ENCODE results near the gene CDC42EP2.
"Not testable (repeated sequence)": the region's sequence is repeated elsewhere in the genome, so short reads cannot be mapped to it uniquely, and the experiment has no call there.

Gene CDC42EP2

GRCh38 chr11:65320386-65321075, 5.9 kb downstream of the CDC42EP2 start:
- no peak overlapping the region for H3K9ac ChIP-seq (ENCODE audit: low read depth, low read length)
- H3K36me3 ChIP-seq (ENCODE audit: insufficient read depth, low read length) = 0 out of 2 replicates have a peak, but pooled peaks cover 2% of the 10 kb centered on the region
- H3K9me3 ChIP-seq (ENCODE audit: control insufficient read depth, insufficient read depth, low read length) = no peaks in the 10 kb centered on the region
- H3K4me1 ChIP-seq (ENCODE audit: insufficient read depth, low read length) = peaks cover 14% of the 10 kb centered on the region; the same call in 1 of the 2 replicates

DNA sequence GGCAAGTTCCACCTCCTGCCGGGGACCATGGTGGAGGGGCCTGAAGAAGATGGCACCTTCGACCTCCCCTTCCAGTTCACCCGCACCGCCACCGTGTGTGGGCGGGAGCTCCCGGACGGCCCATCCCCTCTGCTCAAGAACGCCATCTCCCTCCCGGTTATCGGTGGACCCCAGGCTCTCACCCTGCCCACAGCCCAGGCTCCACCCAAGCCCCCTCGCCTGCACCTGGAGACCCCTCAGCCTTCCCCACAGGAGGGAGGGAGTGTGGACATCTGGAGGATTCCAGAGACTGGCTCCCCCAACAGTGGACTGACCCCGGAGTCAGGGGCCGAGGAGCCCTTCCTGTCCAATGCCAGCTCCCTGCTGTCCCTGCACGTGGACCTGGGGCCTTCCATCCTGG, 6.4 kb downstream of the CDC42EP2 start:
- H3K36me3 ChIP-seq (ENCODE audit: insufficient read depth, low read length) = 0 out of 2 replicates have a peak, but pooled peaks cover 2% of the 10 kb centered on the region
- H3K9ac ChIP-seq (ENCODE audit: low read depth, low read length) = no peak overlapping the region
- peaks cover 14% of the 10 kb centered on the region; the same call in 1 of the 2 replicates for H3K4me1 ChIP-seq (ENCODE audit: insufficient read depth, low read length)
- H3K9me3 ChIP-seq (ENCODE audit: control insufficient read depth, insufficient read depth, low read length) = no peaks in the 10 kb centered on the region

DNA sequence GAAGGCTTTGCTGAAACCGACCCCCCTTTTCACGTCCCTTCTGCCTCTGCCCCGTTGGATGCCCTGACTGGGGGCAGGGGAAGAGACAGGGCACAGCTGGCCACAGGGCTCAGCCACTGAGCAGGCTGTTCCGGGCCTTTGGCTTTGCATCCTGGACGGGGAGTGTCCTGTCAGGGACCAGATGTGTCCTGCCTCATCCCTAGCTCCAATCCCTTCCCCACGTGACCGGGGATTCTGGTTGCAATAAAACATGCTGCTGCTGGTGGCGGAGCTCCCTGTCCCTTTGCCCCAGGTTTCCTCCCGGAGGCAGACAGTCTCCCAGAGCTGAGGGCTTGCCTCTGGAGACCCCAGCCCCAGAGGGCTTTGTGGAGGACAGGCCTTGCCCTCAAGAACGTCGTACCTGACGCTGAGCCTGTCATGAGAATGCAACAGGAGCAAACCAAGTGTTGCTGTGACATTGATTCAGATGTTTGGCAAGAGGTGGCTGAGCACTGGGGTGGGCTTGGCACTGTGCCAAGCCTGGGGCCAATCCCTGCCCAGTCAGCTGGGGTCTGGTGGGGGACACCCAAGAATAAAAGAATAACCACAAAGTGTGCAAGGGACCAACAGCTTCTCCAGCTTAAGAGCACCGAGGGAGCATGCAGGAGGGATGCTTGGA, 7.3 kb downstream of the CDC42EP2 start:
- Histone ChIP-seq H3K9me3 (ENCODE audit: control insufficient read depth, insufficient read depth, low read length) (no peaks in the 10 kb centered on the region), H3K36me3 (ENCODE audit: insufficient read depth, low read length) (0 out of 2 replicates have a peak, but pooled peaks cover 2% of the 10 kb centered on the region), H3K9ac (ENCODE audit: low read depth, low read length) (no peak overlapping the region), H3K4me1 (ENCODE audit: insufficient read depth, low read length) (peaks cover 6% of the 10 kb centered on the region; the same call in 1 of the 2 replicates)

- Histone ChIP-seq H3K4me1 (ENCODE audit: insufficient read depth, low read length) (no peaks in the 10 kb centered on the region), H3K9me3 (ENCODE audit: control insufficient read depth, insufficient read depth, low read length) (no peaks in the 10 kb centered on the region), H3K9ac (ENCODE audit: low read depth, low read length) (no peak overlapping the region), H3K36me3 (ENCODE audit: insufficient read depth, low read length) (0 out of 2 replicates have a peak, but pooled peaks cover 2% of the 10 kb centered on the region)
These were observed 9.1 kb downstream of the CDC42EP2 start for GRCh38 chr11:65323813-65324212.

DNA sequence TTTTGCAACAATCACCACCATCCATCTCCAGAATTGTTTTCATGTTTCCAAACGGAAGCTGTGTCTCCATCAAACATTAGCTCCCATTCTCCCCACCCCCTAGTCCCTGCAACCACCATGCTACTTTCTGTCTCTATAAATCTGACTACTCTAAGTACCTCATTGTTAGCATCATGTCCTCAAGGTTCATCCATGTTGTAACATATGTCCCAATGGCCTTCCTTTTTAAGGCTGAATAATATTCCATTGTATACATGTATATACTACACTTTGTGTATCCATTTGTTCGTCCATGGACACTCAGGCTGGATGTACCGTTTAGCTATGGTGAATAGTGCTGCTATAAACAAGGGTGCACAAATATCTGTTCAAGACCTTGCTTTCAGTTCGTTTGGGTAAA, 10.8 kb downstream of the CDC42EP2 start:
- Histone ChIP-seq H3K36me3 (ENCODE audit: insufficient read depth, low read length) (0 out of 2 replicates have a peak, but pooled peaks cover 2% of the 10 kb centered on the region), H3K4me1 (ENCODE audit: insufficient read depth, low read length) (peaks cover 4% of the 10 kb centered on the region; the same call in 1 of the 2 replicates), H3K9ac (ENCODE audit: low read depth, low read length) (no peak overlapping the region), H3K9me3 (ENCODE audit: control insufficient read depth, insufficient read depth, low read length) (no peaks in the 10 kb centered on the region)

- Histone ChIP-seq H3K4me1 (ENCODE audit: insufficient read depth, low read length) (peaks cover 4% of the 10 kb centered on the region; the same call in 1 of the 2 replicates), H3K9me3 (ENCODE audit: control insufficient read depth, insufficient read depth, low read length) (no peaks in the 10 kb centered on the region), H3K36me3 (ENCODE audit: insufficient read depth, low read length) (no peaks in the 10 kb centered on the region), H3K9ac (ENCODE audit: low read depth, low read length) (no peak overlapping the region)
These were observed 12.4 kb downstream of the CDC42EP2 start for GRCh38 chr11:65327021-65327420.

- Histone ChIP-seq H3K9me3 (ENCODE audit: control insufficient read depth, insufficient read depth, low read length) (no peaks in the 10 kb centered on the region), H3K9ac (ENCODE audit: low read depth, low read length) (0 out of 2 replicates have a peak overlapping the region, but pooled peaks have one; percentile 30)
These were observed 14.8 kb downstream of the CDC42EP2 start for GRCh38 chr11:65329478-65329877.

DNA sequence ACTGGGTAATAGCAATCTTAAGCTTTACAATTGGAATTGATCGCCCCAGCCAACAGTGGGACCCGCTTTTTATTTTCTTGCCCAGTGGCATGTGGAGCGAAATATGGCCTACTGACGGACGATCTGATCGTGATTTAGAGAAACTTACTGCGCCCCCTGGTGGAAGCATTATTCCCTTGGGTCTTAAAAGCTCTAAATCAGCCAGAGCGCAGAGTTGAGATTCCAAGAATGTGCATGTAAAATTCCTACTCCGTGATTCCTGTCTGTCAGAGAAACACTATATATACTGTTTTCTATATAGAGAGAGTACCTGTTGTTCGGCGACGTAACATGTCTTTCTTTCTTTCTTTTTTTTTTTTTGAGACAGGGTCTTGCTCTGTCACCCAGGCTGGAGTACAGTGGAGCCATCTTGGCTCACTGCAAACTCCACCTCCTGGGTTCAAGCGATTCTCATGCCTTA, 15.3 kb downstream of the CDC42EP2 start:
- H3K9me3 ChIP-seq (ENCODE audit: control insufficient read depth, insufficient read depth, low read length) = no peaks in the 10 kb centered on the region
- peak overlapping the region; percentile 30; the same call in 1 of the 2 replicates for H3K9ac ChIP-seq (ENCODE audit: low read depth, low read length)
- H3K36me3 ChIP-seq (ENCODE audit: insufficient read depth, low read length) = no peaks in the 10 kb centered on the region
- peaks cover 4% of the 10 kb centered on the region; the same call in 1 of the 2 replicates for H3K4me1 ChIP-seq (ENCODE audit: insufficient read depth, low read length)

More at GRCh38 chr11:65329478-65329877, 14.8 kb downstream of the CDC42EP2 start:
- peaks cover 4% of the 10 kb centered on the region; the same call in 1 of the 2 replicates for H3K4me1 ChIP-seq (ENCODE audit: insufficient read depth, low read length)
- no peaks in the 10 kb centered on the region for H3K36me3 ChIP-seq (ENCODE audit: insufficient read depth, low read length)

GRCh38 chr11:65330544-65330943, 15.9 kb downstream of the CDC42EP2 start:
- Histone ChIP-seq H3K9me3 (ENCODE audit: control insufficient read depth, insufficient read depth, low read length) (no peaks in the 10 kb centered on the region), H3K36me3 (ENCODE audit: insufficient read depth, low read length) (no peaks in the 10 kb centered on the region), H3K9ac (ENCODE audit: low read depth, low read length) (no peak overlapping the region), H3K4me1 (ENCODE audit: insufficient read depth, low read length) (peaks cover 8% of the 10 kb centered on the region)

DNA sequence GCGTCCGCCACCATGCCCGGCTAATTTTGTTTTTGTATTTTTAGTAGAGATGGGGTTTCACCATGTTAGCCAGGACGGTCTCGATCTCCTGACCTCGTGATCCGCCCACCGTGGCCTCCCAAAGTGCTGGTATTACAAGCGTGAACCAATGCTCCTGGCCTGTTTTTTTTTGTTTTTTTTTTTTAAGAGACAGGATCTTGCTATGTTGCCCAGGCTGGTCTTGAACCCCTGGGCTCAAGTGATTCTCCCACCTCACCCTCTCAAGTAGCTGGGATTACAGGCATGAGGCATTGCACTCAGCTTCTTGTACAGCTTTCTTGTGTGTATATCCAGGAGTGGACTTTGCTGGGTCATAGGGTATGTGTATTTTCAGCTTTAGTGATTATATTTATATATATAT, 17.9 kb downstream of the CDC42EP2 start:
- not testable (repeated sequence) for H3K9me3 ChIP-seq (ENCODE audit: control insufficient read depth, insufficient read depth, low read length); H3K9ac ChIP-seq (ENCODE audit: low read depth, low read length); H3K4me1 ChIP-seq (ENCODE audit: insufficient read depth, low read length); H3K36me3 ChIP-seq (ENCODE audit: insufficient read depth, low read length)

- H3K9me3 ChIP-seq (ENCODE audit: control insufficient read depth, insufficient read depth, low read length) = no peaks in the 10 kb centered on the region
- H3K9ac ChIP-seq (ENCODE audit: low read depth, low read length) = peak overlapping the region; percentile 98
- no peaks in the 10 kb centered on the region; the same call in 1 of the 2 replicates for H3K36me3 ChIP-seq (ENCODE audit: insufficient read depth, low read length)
- H3K4me1 ChIP-seq (ENCODE audit: insufficient read depth, low read length) = peaks cover 4% of the 10 kb centered on the region
These were observed 20.1 kb downstream of the CDC42EP2 start for GRCh38 chr11:65334696-65335295.

DNA sequence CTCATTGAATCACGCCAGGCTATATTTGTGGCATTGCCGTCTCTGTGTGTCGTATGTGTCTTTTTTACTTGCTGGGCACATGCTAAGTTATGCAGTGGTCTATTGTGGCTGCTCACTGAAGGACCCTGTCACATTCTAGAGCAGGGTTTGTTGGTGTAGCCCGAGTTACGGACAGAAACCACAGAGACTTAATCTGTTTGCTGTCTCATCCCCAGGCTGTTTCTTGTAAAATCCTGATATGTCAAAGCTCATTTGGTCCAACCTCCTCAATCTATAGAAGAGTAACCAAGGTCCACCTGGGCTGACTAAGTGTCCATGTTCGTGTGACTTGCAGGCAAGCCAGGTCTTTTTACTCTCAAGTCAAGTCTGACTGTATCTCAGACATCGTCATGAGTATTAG, 24.0 kb downstream of the CDC42EP2 start:
- Histone ChIP-seq H3K4me1 (ENCODE audit: insufficient read depth, low read length) (peaks cover 4% of the 10 kb centered on the region), H3K9ac (ENCODE audit: low read depth, low read length) (no peak overlapping the region), H3K9me3 (ENCODE audit: control insufficient read depth, insufficient read depth, low read length) (no peaks in the 10 kb centered on the region), H3K36me3 (ENCODE audit: insufficient read depth, low read length) (peaks cover 23% of the 10 kb centered on the region)

- Histone ChIP-seq H3K9ac (ENCODE audit: low read depth, low read length) (no peak overlapping the region), H3K9me3 (ENCODE audit: control insufficient read depth, insufficient read depth, low read length) (no peaks in the 10 kb centered on the region), H3K4me1 (ENCODE audit: insufficient read depth, low read length) (peaks cover 2% of the 10 kb centered on the region), H3K36me3 (ENCODE audit: insufficient read depth, low read length) (peaks cover 29% of the 10 kb centered on the region)
These were observed 25.6 kb downstream of the CDC42EP2 start for GRCh38 chr11:65340226-65340625.

DNA sequence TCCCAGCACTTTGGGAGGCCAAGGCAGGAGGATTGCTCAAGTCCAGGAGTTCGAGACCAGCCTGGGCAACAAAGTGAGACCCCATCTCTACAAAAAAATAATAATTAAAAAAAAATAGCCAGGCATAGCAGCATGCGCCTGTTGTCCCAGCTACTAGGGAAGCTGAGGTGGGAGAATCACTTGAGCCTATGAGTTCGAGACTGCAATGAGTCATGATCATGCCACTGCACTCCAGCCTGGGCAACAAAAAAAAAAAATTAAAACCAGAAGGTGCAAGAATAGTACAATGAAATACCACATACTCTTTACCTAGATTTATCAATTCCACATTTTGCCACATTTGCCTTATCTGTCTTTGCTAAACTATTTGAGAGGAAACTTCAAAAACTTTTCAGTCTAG, 27.2 kb downstream of the CDC42EP2 start:
- Histone ChIP-seq H3K9me3 (ENCODE audit: control insufficient read depth, insufficient read depth, low read length) (no peaks in the 10 kb centered on the region), H3K36me3 (ENCODE audit: insufficient read depth, low read length) (peaks cover 36% of the 10 kb centered on the region), H3K9ac (ENCODE audit: low read depth, low read length) (no peak overlapping the region), H3K4me1 (ENCODE audit: insufficient read depth, low read length) (no peaks in the 10 kb centered on the region)

Data from ES-I3 (cell line).